Astrocyte (in vitro differentiated cells and primary cell): ENCODE measurements around the gene PPM1M. TPM values are rescaled to one million over a fixed set of nuclear protein-coding genes. Genes with fewer than 3 reads are reported as not detected.

Source experiments
- DNase-seq: peaks from one replicate; pipeline ENCODE4 v3.0.0-alpha.2; 2010; ENCODE audit warnings: low read depth
- FAIRE-seq: peaks from 2 replicates; lab custom pipeline; 2011; peaks lifted over from hg19 to GRCh38; lab: Jason Lieb, UNC
- H2AFZ ChIP-seq: 2 replicates; pipeline ENCODE4 v1.6.0; 2012; ENCODE audit warnings: low read depth, low read length, inconsistent platforms
- H3K27ac ChIP-seq: 2 replicates; pipeline ENCODE4 v1.5.1; 2011; ENCODE audit warnings: low read depth, low read length, inconsistent platforms
- H3K27me3 ChIP-seq: 2 replicates; pipeline ENCODE4 v1.6.0; 2011; ENCODE audit warnings: low read length, inconsistent platforms; ENCODE audit not compliant: insufficient read depth
- H3K36me3 ChIP-seq: 2 replicates; pipeline ENCODE4 v1.5.1; 2011; ENCODE audit warnings: low read length, inconsistent platforms; ENCODE audit not compliant: insufficient read depth
- H3K4me1 ChIP-seq: 2 replicates; pipeline ENCODE4 v1.5.1; 2011; ENCODE audit warnings: low read length, inconsistent platforms; ENCODE audit not compliant: insufficient read depth
- H3K4me2 ChIP-seq: 2 replicates; pipeline ENCODE4 v1.6.0; 2012; ENCODE audit warnings: low read length, inconsistent platforms
- H3K4me3 ChIP-seq: 2 replicates; pipeline ENCODE4 v1.5.1; 2011; ENCODE audit warnings: low read depth, mild to moderate bottlenecking, low read length, inconsistent platforms; ENCODE audit not compliant: insufficient read depth
- H3K79me2 ChIP-seq: 2 replicates; pipeline ENCODE4 v1.6.0; 2012; ENCODE audit warnings: mild to moderate bottlenecking, low read length, inconsistent platforms; ENCODE audit not compliant: insufficient read depth
- H3K9ac ChIP-seq: 2 replicates; pipeline ENCODE4 v1.6.0; 2012; ENCODE audit warnings: mild to moderate bottlenecking, low read length, inconsistent platforms
- H3K9me3 ChIP-seq: 2 replicates; pipeline ENCODE4 v1.5.1; 2012; ENCODE audit warnings: low read depth, mild to moderate bottlenecking, low read length, inconsistent platforms; ENCODE audit not compliant: insufficient read depth
- H4K20me1 ChIP-seq: 2 replicates; pipeline ENCODE4 v1.6.0; 2012; ENCODE audit warnings: low read length, inconsistent platforms; ENCODE audit not compliant: insufficient read depth
- H3K27ac Mint-ChIP-seq: one replicate; pipeline ENCODE4 v1.8.0; 2021; ENCODE audit warnings: mild to moderate bottlenecking, mixed read lengths; ENCODE audit not compliant: unreplicated experiment
- H3K27me3 Mint-ChIP-seq: one replicate; pipeline ENCODE4 v1.8.0; 2021; ENCODE audit warnings: low read depth, mixed read lengths; ENCODE audit not compliant: unreplicated experiment
- H3K36me3 Mint-ChIP-seq: one replicate; pipeline ENCODE4 v1.8.0; 2021; ENCODE audit warnings: low read depth, mixed read lengths; ENCODE audit not compliant: unreplicated experiment
- H3K4me1 Mint-ChIP-seq: one replicate; pipeline ENCODE4 v1.8.0; 2021; ENCODE audit warnings: low read depth, mixed read lengths; ENCODE audit not compliant: unreplicated experiment
- H3K4me3 Mint-ChIP-seq: one replicate; pipeline ENCODE4 v1.8.0; 2021; ENCODE audit warnings: mild to moderate bottlenecking, moderate library complexity, mixed read lengths; ENCODE audit not compliant: unreplicated experiment
- H3K9me3 Mint-ChIP-seq: one replicate; pipeline ENCODE4 v1.8.0; 2021; ENCODE audit warnings: mild to moderate bottlenecking, mixed read lengths; ENCODE audit not compliant: unreplicated experiment
- CTCF ChIP-seq: IDR thresholded peaks from 2 replicates; pipeline ENCODE4 v1.5.1; 2011; ENCODE audit warnings: low read depth, mild to moderate bottlenecking, inconsistent platforms, low read length, moderate library complexity; ENCODE audit not compliant: insufficient read depth
- EZH2 ChIP-seq: IDR thresholded peaks from 2 replicates; pipeline ENCODE4 v1.6.1; 2012; ENCODE audit warnings: mild to moderate bottlenecking, low read length, inconsistent platforms; ENCODE audit not compliant: insufficient read depth
- total RNA-seq: library from RNA; stranded (reverse); gene quantifications from 2 replicates; pipeline ENCODE4 v1.2.1, GENCODE V29; 2021

Gene PPM1M
- total RNA-seq, 1 donor from 2014 or later: 9.1 TPM

DNA sequence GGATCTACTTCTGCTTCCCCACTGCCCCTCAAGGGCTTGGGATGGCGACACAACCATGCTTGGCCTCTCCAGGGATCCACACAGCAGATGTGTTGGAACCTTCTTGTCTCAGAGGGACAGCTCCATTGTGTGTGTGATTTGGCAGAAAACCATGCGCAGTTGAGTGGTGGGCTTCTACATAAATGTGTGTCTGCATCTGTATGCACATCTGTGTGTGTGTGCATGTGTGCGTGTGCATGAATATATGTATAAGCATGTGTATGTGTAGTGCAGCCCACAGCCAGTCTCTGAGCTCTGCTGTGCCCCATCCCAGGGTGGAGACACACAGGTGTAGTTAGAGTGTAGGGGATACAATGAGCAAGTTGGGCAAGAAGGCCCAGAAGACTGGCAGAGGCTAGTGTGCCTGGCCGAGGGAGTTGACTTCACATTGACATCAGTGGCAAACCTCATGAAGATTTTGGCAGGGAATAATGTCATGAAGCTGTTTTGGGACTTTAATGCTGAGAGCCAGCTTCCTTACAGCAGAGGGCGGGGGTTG lies 50.2 kb downstream of the PPM1M start:
- H3K9me3 Mint-ChIP-seq: no peaks in the 10 kb centered on the region

GRCh38 chr3:52297242-52298148 lies 51.9 kb downstream of the PPM1M start:
- Histone ChIP-seq H3K27me3 (no peaks in the 10 kb centered on the region), H3K4me2 (no peak overlapping the region), H3K36me3 (no peaks in the 10 kb centered on the region), H3K4me1 (peaks cover 20% of the 10 kb centered on the region), H2AFZ (no peak overlapping the region), H3K27ac (no peak overlapping the region), H3K79me2 (no peaks in the 10 kb centered on the region), H3K9me3 (no peaks in the 10 kb centered on the region), H3K9ac (no peak overlapping the region), H4K20me1 (no peaks in the 10 kb centered on the region), H3K4me3 (no peak overlapping the region)
- FAIRE-seq: no peak
- Mint-ChIP-seq H3K27ac (no peak overlapping the region), H3K4me3 (no peak overlapping the region), H3K36me3 (peaks cover 7% of the 10 kb centered on the region), H3K4me1 (peaks cover 21% of the 10 kb centered on the region), H3K9me3 (no peaks in the 10 kb centered on the region), H3K27me3 (no peaks in the 10 kb centered on the region)
- TF ChIP-seq CTCF (no peak), EZH2 (no peak)
- no peak for DNase-seq

More for the DNA sequence above, 50.2 kb downstream of the PPM1M start:
- H3K4me3 Mint-ChIP-seq: no peak overlapping the region
- Histone ChIP-seq H3K4me3 (no peak overlapping the region), H3K4me2 (no peak overlapping the region), H3K27me3 (no peaks in the 10 kb centered on the region), H3K9me3 (no peaks in the 10 kb centered on the region), H3K36me3 (no peaks in the 10 kb centered on the region), H3K9ac (no peak overlapping the region), H3K4me1 (peaks cover 16% of the 10 kb centered on the region), H2AFZ (no peak overlapping the region), H3K79me2 (no peaks in the 10 kb centered on the region), H4K20me1 (no peaks in the 10 kb centered on the region), H3K27ac (no peak overlapping the region)
- no peaks in the 10 kb centered on the region for H3K27me3 Mint-ChIP-seq
- peaks cover 18% of the 10 kb centered on the region for H3K4me1 Mint-ChIP-seq
- DNase-seq: no peak
- TF ChIP-seq EZH2: no peak
- H3K27ac Mint-ChIP-seq: no peak overlapping the region
- FAIRE-seq: no peak
- H3K36me3 Mint-ChIP-seq: peaks cover 7% of the 10 kb centered on the region

DNA sequence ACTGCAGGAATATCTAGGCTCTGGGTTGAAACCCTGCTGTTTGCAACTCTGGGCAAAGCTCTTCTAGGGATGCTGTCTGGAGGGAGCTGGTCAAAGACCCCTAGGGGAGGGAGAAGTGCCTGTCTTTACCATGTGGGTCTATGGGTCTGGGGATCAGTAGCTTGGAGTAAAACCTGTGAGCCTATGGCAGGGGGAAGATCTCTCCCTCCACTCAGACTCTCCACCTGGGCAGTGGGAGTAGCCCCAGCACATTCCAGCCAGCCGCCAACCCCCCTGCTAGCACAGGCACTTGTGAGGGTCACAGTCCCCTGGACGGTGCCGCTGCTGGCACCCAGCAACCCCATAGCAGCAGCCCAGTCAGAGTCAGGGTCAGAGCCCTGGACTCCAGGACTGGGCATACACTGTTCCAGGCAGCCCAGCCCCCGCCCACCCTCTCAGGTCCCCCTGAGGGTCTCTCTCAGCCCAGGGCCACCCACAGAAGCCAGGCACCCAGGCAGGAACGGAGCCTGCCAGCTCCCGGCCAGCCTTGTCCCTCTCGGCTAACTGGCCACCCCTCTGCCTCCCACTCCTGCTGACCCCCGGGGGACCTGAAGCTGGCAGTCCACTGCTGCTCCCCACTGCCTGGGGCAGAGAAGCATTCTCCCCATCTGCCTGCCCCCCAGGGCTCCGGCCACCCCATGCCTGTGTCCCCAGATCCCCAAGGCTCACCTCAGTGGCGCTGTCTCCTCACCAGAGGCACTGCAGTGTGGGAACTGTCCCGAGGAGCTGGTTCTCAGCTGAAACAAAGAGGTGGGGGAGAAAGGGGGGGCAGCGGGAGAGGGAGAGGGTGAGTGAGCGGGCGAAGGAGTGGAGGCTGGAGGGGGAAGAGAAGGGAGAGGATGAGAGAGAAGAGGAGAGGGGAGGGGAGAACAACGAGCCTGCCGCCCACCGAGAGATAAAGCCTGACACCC lies 52.9 kb downstream of the PPM1M start:
- no peak overlapping the region for H2AFZ ChIP-seq
- H3K36me3 Mint-ChIP-seq: peaks cover 5% of the 10 kb centered on the region
- peak overlapping the region; percentile 38 for H3K9ac ChIP-seq
- H3K9me3 ChIP-seq: no peaks in the 10 kb centered on the region
- FAIRE-seq (no peak), DNase-seq (no peak)
- H4K20me1 ChIP-seq: no peaks in the 10 kb centered on the region
- no peak overlapping the region for H3K27ac ChIP-seq
- H3K27me3 Mint-ChIP-seq: peaks cover 3% of the 10 kb centered on the region
- no peak overlapping the region for H3K27ac Mint-ChIP-seq
- H3K79me2 ChIP-seq: no peaks in the 10 kb centered on the region
- H3K9me3 Mint-ChIP-seq: no peaks in the 10 kb centered on the region
- H3K4me3 Mint-ChIP-seq: no peak overlapping the region
- H3K4me1 Mint-ChIP-seq: peaks cover 21% of the 10 kb centered on the region
- H3K4me3 ChIP-seq: no peak overlapping the region
- H3K36me3 ChIP-seq: no peaks in the 10 kb centered on the region
- no peaks in the 10 kb centered on the region for H3K27me3 ChIP-seq
- peaks cover 20% of the 10 kb centered on the region for H3K4me1 ChIP-seq
- TF ChIP-seq EZH2 (no peak), CTCF (no peak)
- peak overlapping the region; percentile 33 for H3K4me2 ChIP-seq
